PC-9 (cell line): ENCODE results near the gene GPC5. TPM values are rescaled to one million over a fixed set of nuclear protein-coding genes. Genes with fewer than 3 reads are reported as not detected.

Experiments
- BruUV-seq: library from RNA; stranded (reverse); fragments of 400-500 nt; replicated peaks from 2 replicates; lab custom pipeline; 2021; lab: Mats Ljungman, UMichigan
- CTCF ChIA-PET: fragments of 300-600 bp; sonication (Branson Sonifier 250); formaldehyde crosslinking; loops from one replicate; lab custom pipeline; 2022; ENCODE audit warnings: antibody characterized with exemption; lab: Charles Lee
- POLR2A ChIA-PET: fragments of 300-600 bp; sonication (Branson Sonifier 250); formaldehyde crosslinking; loops from one replicate; lab custom pipeline; 2022; ENCODE audit warnings: antibody characterized with exemption; ENCODE audit not compliant: unreplicated experiment; lab: Charles Lee
- DNase-seq, 2 experiments: peaks; one replicate each; pipeline versions ENCODE4 v3.0.0 to v3.0.0-alpha.2; 2015 to 2022; ENCODE audit warnings: mixed read lengths in 1 of 2
- H2AFZ ChIP-seq: fragments of 200-600 bp; sonication (generic); 2 replicates; pipeline ENCODE4 v1.8.1; 2017; ENCODE audit warnings: antibody characterized with exemption
- H3F3A ChIP-seq: fragments of 200-600 bp; sonication (generic); 2 replicates; pipeline ENCODE4 v1.8.1; 2017; ENCODE audit warnings: antibody characterized with exemption, mild to moderate bottlenecking, low read depth; ENCODE audit not compliant: insufficient read depth
- H3K27ac ChIP-seq: fragments of 200-600 bp; sonication (generic); 2 replicates; pipeline ENCODE4 v1.6.1; 2016; ENCODE audit warnings: mixed run types
- H3K27me3 ChIP-seq: fragments of 200-600 bp; sonication (generic); 2 replicates; pipeline ENCODE4 v1.6.1; 2016; ENCODE audit warnings: low read depth, mixed run types; ENCODE audit not compliant: insufficient read depth
- H3K36me3 ChIP-seq: fragments of 200-600 bp; sonication (generic); 2 replicates; pipeline ENCODE4 v1.6.1; 2016; ENCODE audit warnings: low read depth, mixed run types
- H3K4me1 ChIP-seq: fragments of 200-600 bp; sonication (generic); replicated peaks from 2 replicates; pipeline ENCODE4 v1.6.1; 2016; ENCODE audit warnings: mixed run types; ENCODE audit not compliant: insufficient read depth
- H3K4me2 ChIP-seq: fragments of 200-600 bp; sonication (generic); 2 replicates; pipeline ENCODE4 v1.6.1; 2017; ENCODE audit warnings: mixed run types
- H3K4me3 ChIP-seq: fragments of 200-600 bp; sonication (generic); 2 replicates; pipeline ENCODE4 v1.6.1; 2016; ENCODE audit warnings: mixed run types
- H3K79me2 ChIP-seq: fragments of 200-600 bp; sonication (generic); 2 replicates; pipeline ENCODE4 v1.6.1; 2017; ENCODE audit warnings: low read depth, mixed run types
- H3K9me2 ChIP-seq: fragments of 200-600 bp; sonication (generic); 2 replicates; pipeline ENCODE4 v1.8.1; 2017; ENCODE audit warnings: mild to moderate bottlenecking; ENCODE audit not compliant: insufficient read depth
- H3K9me3 ChIP-seq: fragments of 200-600 bp; sonication (generic); 2 replicates; pipeline ENCODE4 v1.8.1; 2016; ENCODE audit warnings: low read depth; ENCODE audit not compliant: insufficient read depth
- H4K20me1 ChIP-seq: fragments of 200-600 bp; sonication (generic); 2 replicates; pipeline ENCODE4 v1.8.1; 2017; ENCODE audit not compliant: insufficient read depth
- CTCF ChIP-seq: fragments of 200-600 bp; sonication (generic); conservative IDR thresholded peaks from 2 replicates; pipeline ENCODE4 v1.6.1; 2017; ENCODE audit warnings: mixed run types, antibody characterized with exemption, mild to moderate bottlenecking, moderate library complexity
- EZH2 ChIP-seq: fragments of 200-600 bp; sonication (generic); IDR thresholded peaks from 2 replicates; pipeline ENCODE4 v1.8.0; 2017; ENCODE audit warnings: antibody characterized with exemption, low read depth
- intact Hi-C: fragments of 100-400 bp; cut with micrococcal nuclease; formaldehyde crosslinking; loops from one replicate; pipeline ENCODE4 v1.10.0; 2022; ENCODE audit not compliant: unreplicated experiment
- total RNA-seq: library from RNA; stranded (reverse); gene quantifications from 2 replicates; pipeline ENCODE4 v1.2.3, GENCODE V29; 2021

The GPC5 gene
- total RNA-seq, 1 experiment from 2014 or later = not detected

GRCh38 chr13:91557328-91558090 is 159.1 kb downstream of the GPC5 start:
- H3F3A ChIP-seq = no peaks in the 10 kb centered on the region
- H3K9me3 ChIP-seq = no peaks in the 10 kb centered on the region
- CTCF ChIA-PET = no interaction called here
- H3K4me2 ChIP-seq = no peak overlapping the region
- H4K20me1 ChIP-seq = no peaks in the 10 kb centered on the region
- H2AFZ ChIP-seq = no peak overlapping the region
- no peak overlapping the region for H3K4me3 ChIP-seq
- H3K36me3 ChIP-seq = no peaks in the 10 kb centered on the region
- no peaks in the 10 kb centered on the region for H3K4me1 ChIP-seq
- POLR2A ChIA-PET = no interaction called here
- TF ChIP-seq EZH2 (no peak), CTCF (no peak)
- H3K27me3 ChIP-seq = no peaks in the 10 kb centered on the region
- intact Hi-C loops = no loop called here
- no peaks in the 10 kb centered on the region for H3K9me2 ChIP-seq
- no peak overlapping the region for H3K27ac ChIP-seq
- no peaks in the 10 kb centered on the region for H3K79me2 ChIP-seq
- no peak for DNase-seq
- BruUV-seq = no TSS peak

- POLR2A ChIA-PET = no interaction called here
- no peaks in the 10 kb centered on the region; the same call in 1 of the 2 replicates for H3K9me2 ChIP-seq
These were observed 165.4 kb downstream of the GPC5 start for GRCh38 chr13:91563799-91564198.

GRCh38 chr13:91564396-91564795 is 166.0 kb downstream of the GPC5 start:
- CTCF ChIA-PET = no interaction called here
- intact Hi-C loops = no loop called here
- H3K27ac ChIP-seq = no peak overlapping the region
- H4K20me1 ChIP-seq = no peaks in the 10 kb centered on the region
- no peaks in the 10 kb centered on the region for H3K4me1 ChIP-seq
- no peak overlapping the region for H3K4me2 ChIP-seq
- H3K4me3 ChIP-seq = no peak overlapping the region
- H3K27me3 ChIP-seq = no peaks in the 10 kb centered on the region
- H3K9me2 ChIP-seq = no peaks in the 10 kb centered on the region; the same call in 1 of the 2 replicates
- POLR2A ChIA-PET = no interaction called here
- H2AFZ ChIP-seq = no peak overlapping the region
- no peaks in the 10 kb centered on the region for H3K36me3 ChIP-seq
- no peak for TF ChIP-seq CTCF
- no peak for TF ChIP-seq EZH2
- no peak for DNase-seq
- no peaks in the 10 kb centered on the region for H3K9me3 ChIP-seq
- no TSS peak for BruUV-seq
- H3K79me2 ChIP-seq = no peaks in the 10 kb centered on the region
- no peaks in the 10 kb centered on the region for H3F3A ChIP-seq

More at GRCh38 chr13:91563799-91564198, 165.4 kb downstream of the GPC5 start:
- Histone ChIP-seq H3K9me3 (no peaks in the 10 kb centered on the region), H3K4me1 (no peaks in the 10 kb centered on the region), H3K27ac (no peak overlapping the region), H4K20me1 (no peaks in the 10 kb centered on the region), H3K4me2 (no peak overlapping the region), H3K4me3 (no peak overlapping the region), H3F3A (no peaks in the 10 kb centered on the region), H3K27me3 (no peaks in the 10 kb centered on the region), H3K79me2 (no peaks in the 10 kb centered on the region), H3K36me3 (no peaks in the 10 kb centered on the region), H2AFZ (no peak overlapping the region)
- DNase-seq = no peak
- no TSS peak for BruUV-seq
- intact Hi-C loops = no loop called here
- CTCF ChIA-PET = no interaction called here
- no peak for TF ChIP-seq CTCF
- no peak for TF ChIP-seq EZH2
